SK-N-SH (cell line): ENCODE measurements around the gene HOXD10. TPM values are rescaled to one million over a fixed set of nuclear protein-coding genes. Genes with fewer than 3 reads are reported as not detected.

ENCODE experiments used
- CTCF ChIA-PET: fragments of 300-600, 350-600 bp; formaldehyde crosslinking; extraction: SDS; loops from one replicate; lab custom pipeline; 2021; lab: Yijun Ruan, JAX
- POLR2A ChIA-PET: fragments of 350-600 bp; sonication (Branson Sonifier 250); formaldehyde crosslinking; extraction: SDS; loops from one replicate; lab custom pipeline; 2020; ENCODE audit warnings: antibody characterized with exemption, inconsistent platforms; lab: Yijun Ruan, JAX
- DNase-seq: peaks from one replicate; pipeline ENCODE4 v3.0.0; 2012
- H2AFZ ChIP-seq: fragments of 200-600 bp; sonication (generic); 2 replicates; pipeline ENCODE4 v1.8.1; 2016; ENCODE audit warnings: antibody characterized with exemption, mild to moderate bottlenecking, low read depth
- H3F3A ChIP-seq: fragments of 200-600 bp; sonication (generic); replicated peaks from 2 replicates; pipeline ENCODE3; 2016; ENCODE audit warnings: antibody characterized with exemption, mild to moderate bottlenecking; ENCODE audit not compliant: insufficient read depth
- H3K27ac ChIP-seq, 2 experiments: fragments of 200-500 bp in 1 of 2; fragments of 200-600 bp in 1 of 2; sonication (Bioruptor generic) in 1 of 2; sonication (generic), shearing (Covaris generic) in 1 of 2; 2 replicates each; pipeline versions ENCODE4 v1.5.1 to v1.6.1; 2014 to 2016; ENCODE audit warnings: low read depth in 2 of 2, inconsistent platforms in 1 of 2, low read length in 1 of 2, mild to moderate bottlenecking in 1 of 2, mixed read lengths in 1 of 2
- H3K27me3 ChIP-seq: fragments of 200-600 bp; sonication (generic), shearing (Covaris generic); 2 replicates; pipeline ENCODE4 v1.6.1; 2016; ENCODE audit warnings: mixed run types; ENCODE audit not compliant: insufficient read depth
- H3K36me3 ChIP-seq, 2 experiments: fragments of 200-500 bp in 1 of 2; fragments of 200-600 bp in 1 of 2; sonication (Bioruptor generic) in 1 of 2; sonication (generic) in 1 of 2; replicated peaks in 1 of 2; 2 replicates each; pipeline versions ENCODE3 to v1.5.1; 2014 to 2016; ENCODE audit warnings: low read length in 1 of 2, mild to moderate bottlenecking in 1 of 2; ENCODE audit not compliant: insufficient read depth in 2 of 2, control insufficient read depth in 1 of 2
- H3K4me1 ChIP-seq, 2 experiments: fragments of 200-500 bp in 1 of 2; fragments of 200-600 bp in 1 of 2; sonication (Bioruptor generic) in 1 of 2; sonication (generic), shearing (Covaris generic) in 1 of 2; 2 replicates each; pipeline versions ENCODE4 v1.5.1 to v1.6.1; 2014 to 2016; ENCODE audit warnings: low read depth in 1 of 2, low read length in 1 of 2, mixed run types in 1 of 2; ENCODE audit not compliant: insufficient read depth in 2 of 2, control insufficient read depth in 1 of 2
- H3K4me2 ChIP-seq: fragments of 200-600 bp; sonication (generic), shearing (Covaris generic); 2 replicates; pipeline ENCODE4 v1.6.1; 2017; ENCODE audit warnings: mixed run types
- H3K4me3 ChIP-seq, 2 experiments: fragments of 200-500 bp in 1 of 2; fragments of 200-600 bp in 1 of 2; sonication (Bioruptor generic) in 1 of 2; sonication (generic), shearing (Covaris generic) in 1 of 2; 2 replicates each; pipeline versions ENCODE4 v1.5.1 to v1.8.1; 2014 to 2016; ENCODE audit warnings: low read depth in 2 of 2, inconsistent platforms in 1 of 2, low read length in 1 of 2, mild to moderate bottlenecking in 1 of 2, mixed read lengths in 1 of 2, moderate library complexity in 1 of 2
- H3K79me2 ChIP-seq: fragments of 200-600 bp; sonication (generic); 2 replicates; pipeline ENCODE4 v1.8.1; 2017; ENCODE audit warnings: mild to moderate bottlenecking; ENCODE audit not compliant: insufficient read depth
- H3K9ac ChIP-seq: fragments of 200-600 bp; sonication (generic); 2 replicates; pipeline ENCODE4 v1.6.1; 2017; ENCODE audit warnings: mixed run types
- H3K9me2 ChIP-seq: fragments of 200-600 bp; sonication (generic); 2 replicates; pipeline ENCODE4 v1.6.1; 2017; ENCODE audit warnings: mixed run types
- H3K9me3 ChIP-seq: fragments of 200-600 bp; sonication (generic); 2 replicates; pipeline ENCODE4 v1.6.1; 2017; ENCODE audit warnings: mixed run types, mild to moderate bottlenecking, moderate library complexity
- H4K20me1 ChIP-seq: fragments of 200-600 bp; sonication (generic); 2 replicates; pipeline ENCODE4 v1.6.1; 2017; ENCODE audit warnings: mild to moderate bottlenecking, mixed run types; ENCODE audit not compliant: insufficient read depth
- CHD2 ChIP-seq: fragments of 150-350 bp; IDR thresholded peaks from 2 replicates; pipeline ENCODE4 v1.6.1; 2018; ENCODE audit warnings: low read length; ENCODE audit not compliant: partially characterized antibody
- ELF1 ChIP-seq: IDR thresholded peaks from 2 replicates; pipeline ENCODE4 v1.4.0; 2012
- GABPA ChIP-seq: IDR thresholded peaks from 2 replicates; pipeline ENCODE4 v1.4.0; 2012; ENCODE audit warnings: low read depth, mild to moderate bottlenecking
- MAX ChIP-seq: IDR thresholded peaks from 2 replicates; pipeline ENCODE4 v1.4.0; 2012; ENCODE audit warnings: low read depth
- MEF2A ChIP-seq: IDR thresholded peaks from 2 replicates; pipeline ENCODE4 v1.4.0; 2012; ENCODE audit warnings: low read depth, borderline replicate concordance
- NRF1 ChIP-seq: IDR thresholded peaks from 2 replicates; pipeline ENCODE4 v1.6.1; 2012; ENCODE audit warnings: low read depth, mild to moderate bottlenecking, low read length
- RCOR1 ChIP-seq: fragments of 150-350 bp; IDR thresholded peaks from 2 replicates; pipeline ENCODE4 v1.6.1; 2017; ENCODE audit warnings: antibody characterized with exemption, low read length
- RFX5 ChIP-seq: IDR thresholded peaks from 2 replicates; pipeline ENCODE4 v1.6.1; 2012; ENCODE audit warnings: mild to moderate bottlenecking, improper control_type of control experiment, low read length
- RXRA ChIP-seq: IDR thresholded peaks from 2 replicates; pipeline ENCODE4 v1.4.0; 2012; ENCODE audit warnings: low read depth, mild to moderate bottlenecking, borderline replicate concordance
- SIN3A ChIP-seq: IDR thresholded peaks from 2 replicates; pipeline ENCODE4 v1.6.1; 2012; ENCODE audit warnings: low read depth, mild to moderate bottlenecking, low read length, moderate library complexity, borderline replicate concordance
- TAF1 ChIP-seq: IDR thresholded peaks from 2 replicates; pipeline ENCODE4 v1.6.1; 2012; ENCODE audit warnings: low read depth, mild to moderate bottlenecking, low read length, moderate library complexity, borderline replicate concordance
- TCF12 ChIP-seq: IDR thresholded peaks from 2 replicates; pipeline ENCODE4 v1.4.0; 2012
- USF2 ChIP-seq: fragments of 150-350 bp; IDR thresholded peaks from 2 replicates; pipeline ENCODE4 v1.6.1; 2017; ENCODE audit warnings: antibody characterized with exemption, low read length, low read depth, borderline replicate concordance
- WGBS: methylation state at CpG from one replicate; pipeline ENCODE4 v1.1.6; 2017; ENCODE audit warnings: low lambda C conversion rate; 5-methylcytosine and 5-hydroxymethylcytosine counted together
- polyA plus RNA-seq, 3 experiments: library from polyadenylated mRNA; depleted of rRNA; stranded (reverse); fragments of >200 nt; gene quantifications; 2 replicates each; pipeline ENCODE4 v1.2.3, GENCODE V29; 2012
- TF ChIP-seq, protein P1 (sequence below): IDR thresholded peaks from 2 replicates; pipeline ENCODE4 v1.6.1; 2012; ENCODE audit warnings: mild to moderate bottlenecking, low read depth, low read length, moderate library complexity
- TF ChIP-seq, protein P2 (sequence below): IDR thresholded peaks from 2 replicates; pipeline ENCODE4; 2012
- TF ChIP-seq, protein P3 (sequence below): fragments of 150-350 bp; IDR thresholded peaks from 2 replicates; pipeline ENCODE4 v1.6.1; 2016; ENCODE audit warnings: mild to moderate bottlenecking, low read depth, low read length

HOXD10 gene
- polyA plus RNA-seq, 1 of the 3 experiments (the other 2 are of a cell fraction) = 0.10 TPM

GRCh38 chr2:176121190-176122051 is 4.8 kb downstream of the HOXD10 start (continued):
- TF ChIP-seq, protein P1, sequence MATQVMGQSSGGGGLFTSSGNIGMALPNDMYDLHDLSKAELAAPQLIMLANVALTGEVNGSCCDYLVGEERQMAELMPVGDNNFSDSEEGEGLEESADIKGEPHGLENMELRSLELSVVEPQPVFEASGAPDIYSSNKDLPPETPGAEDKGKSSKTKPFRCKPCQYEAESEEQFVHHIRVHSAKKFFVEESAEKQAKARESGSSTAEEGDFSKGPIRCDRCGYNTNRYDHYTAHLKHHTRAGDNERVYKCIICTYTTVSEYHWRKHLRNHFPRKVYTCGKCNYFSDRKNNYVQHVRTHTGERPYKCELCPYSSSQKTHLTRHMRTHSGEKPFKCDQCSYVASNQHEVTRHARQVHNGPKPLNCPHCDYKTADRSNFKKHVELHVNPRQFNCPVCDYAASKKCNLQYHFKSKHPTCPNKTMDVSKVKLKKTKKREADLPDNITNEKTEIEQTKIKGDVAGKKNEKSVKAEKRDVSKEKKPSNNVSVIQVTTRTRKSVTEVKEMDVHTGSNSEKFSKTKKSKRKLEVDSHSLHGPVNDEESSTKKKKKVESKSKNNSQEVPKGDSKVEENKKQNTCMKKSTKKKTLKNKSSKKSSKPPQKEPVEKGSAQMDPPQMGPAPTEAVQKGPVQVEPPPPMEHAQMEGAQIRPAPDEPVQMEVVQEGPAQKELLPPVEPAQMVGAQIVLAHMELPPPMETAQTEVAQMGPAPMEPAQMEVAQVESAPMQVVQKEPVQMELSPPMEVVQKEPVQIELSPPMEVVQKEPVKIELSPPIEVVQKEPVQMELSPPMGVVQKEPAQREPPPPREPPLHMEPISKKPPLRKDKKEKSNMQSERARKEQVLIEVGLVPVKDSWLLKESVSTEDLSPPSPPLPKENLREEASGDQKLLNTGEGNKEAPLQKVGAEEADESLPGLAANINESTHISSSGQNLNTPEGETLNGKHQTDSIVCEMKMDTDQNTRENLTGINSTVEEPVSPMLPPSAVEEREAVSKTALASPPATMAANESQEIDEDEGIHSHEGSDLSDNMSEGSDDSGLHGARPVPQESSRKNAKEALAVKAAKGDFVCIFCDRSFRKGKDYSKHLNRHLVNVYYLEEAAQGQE = no peak
- no peak for TF ChIP-seq RCOR1

- Histone ChIP-seq H3K9me2 (no peaks in the 10 kb centered on the region), H3F3A (peaks cover 3% of the 10 kb centered on the region), H3K4me3 (peak overlapping the region; percentile 66 to 78), H3K9ac (peak overlapping the region; percentile 63), H3K27ac (peak overlapping the region in 1 of 2 experiments; percentile 87; a peak in 2 of 4 replicates), H3K79me2 (no peaks in the 10 kb centered on the region), H3K36me3 (no peaks in the 10 kb centered on the region), H3K27me3 (peaks cover 12% of the 10 kb centered on the region), H3K4me1 (peaks cover 4 to 21% of the 10 kb centered on the region in 2 experiments; a peak in 3 of 4 replicates), H2AFZ (peak overlapping the region; percentile 94), H4K20me1 (no peaks in the 10 kb centered on the region), H3K4me2 (peak overlapping the region; percentile 84), H3K9me3 (no peaks in the 10 kb centered on the region)
- WGBS = 20% methylated on average over 35 of the region's 47 CpGs
- DNase-seq = peak; percentile 89
- ChIA-PET POLR2A (interaction anchor here (0.6 to 4.1 kb wide), 13 partner anchors 10 to 721 kb away, joined by 3 to 27 read pairs (median 3); partner anchors contain the start of gene HOXD1), CTCF (interaction anchor here (0.6 to 26.1 kb wide), 19 partner anchors 8 to 1042 kb away, joined by 3 to 1047 read pairs (median 6); partner anchors contain the start of genes HOXD10, HOXD11 and HOXD13)
- TF ChIP-seq MAX = peak; percentile 30; the same call in 1 of the 2 replicates
- TF ChIP-seq, protein P2, sequence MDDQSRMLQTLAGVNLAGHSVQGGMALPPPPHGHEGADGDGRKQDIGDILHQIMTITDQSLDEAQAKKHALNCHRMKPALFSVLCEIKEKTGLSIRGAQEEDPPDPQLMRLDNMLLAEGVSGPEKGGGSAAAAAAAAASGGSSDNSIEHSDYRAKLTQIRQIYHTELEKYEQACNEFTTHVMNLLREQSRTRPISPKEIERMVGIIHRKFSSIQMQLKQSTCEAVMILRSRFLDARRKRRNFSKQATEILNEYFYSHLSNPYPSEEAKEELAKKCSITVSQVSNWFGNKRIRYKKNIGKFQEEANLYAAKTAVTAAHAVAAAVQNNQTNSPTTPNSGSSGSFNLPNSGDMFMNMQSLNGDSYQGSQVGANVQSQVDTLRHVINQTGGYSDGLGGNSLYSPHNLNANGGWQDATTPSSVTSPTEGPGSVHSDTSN = peak; percentile 13; the same call in 1 of the 2 replicates
- TF ChIP-seq CHD2 = peak; percentile 58
- TF ChIP-seq NRF1 = no peak
- TF ChIP-seq, protein P3, sequence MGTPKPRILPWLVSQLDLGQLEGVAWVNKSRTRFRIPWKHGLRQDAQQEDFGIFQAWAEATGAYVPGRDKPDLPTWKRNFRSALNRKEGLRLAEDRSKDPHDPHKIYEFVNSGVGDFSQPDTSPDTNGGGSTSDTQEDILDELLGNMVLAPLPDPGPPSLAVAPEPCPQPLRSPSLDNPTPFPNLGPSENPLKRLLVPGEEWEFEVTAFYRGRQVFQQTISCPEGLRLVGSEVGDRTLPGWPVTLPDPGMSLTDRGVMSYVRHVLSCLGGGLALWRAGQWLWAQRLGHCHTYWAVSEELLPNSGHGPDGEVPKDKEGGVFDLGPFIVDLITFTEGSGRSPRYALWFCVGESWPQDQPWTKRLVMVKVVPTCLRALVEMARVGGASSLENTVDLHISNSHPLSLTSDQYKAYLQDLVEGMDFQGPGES = no peak
- TF ChIP-seq, protein P1 = no peak
- no peak for TF ChIP-seq TAF1
- no peak for TF ChIP-seq SIN3A
- no peak for TF ChIP-seq RXRA
- TF ChIP-seq MEF2A = no peak
- TF ChIP-seq GABPA = no peak
- peak; percentile 69 for TF ChIP-seq USF2
- no peak for TF ChIP-seq TCF12
- TF ChIP-seq RFX5 = no peak
- 0 out of 2 replicates have a peak, but pooled peaks have one; percentile 24 for TF ChIP-seq ELF1
These were observed 5.6 kb downstream of the HOXD10 start for GRCh38 chr2:176122052-176122682.
